Keratinocyte (primary cell): Measurements from ENCODE around the gene DCN. TPM values are rescaled to one million over a fixed set of nuclear protein-coding genes. Genes with fewer than 3 reads are reported as not detected.

Experiments used
- DNase-seq: peaks from one replicate; pipeline ENCODE4 v3.0.0-alpha.2; 2011; ENCODE audit warnings: low read depth, missing footprints, low spot score
- FAIRE-seq: peaks from 2 replicates; lab custom pipeline; 2011; peaks lifted over from hg19 to GRCh38; lab: Jason Lieb, UNC
- H2AFZ ChIP-seq: 2 replicates; pipeline ENCODE4 v1.6.0; 2012; ENCODE audit warnings: low read length, control low read depth, inconsistent platforms; ENCODE audit not compliant: control insufficient read depth
- H3K27ac ChIP-seq: 2 replicates; pipeline ENCODE4 v1.5.1; 2011; ENCODE audit warnings: low read length; ENCODE audit not compliant: control insufficient read depth, insufficient read depth
- H3K27me3 ChIP-seq: 3 replicates; pipeline ENCODE4 v1.6.0; 2011; ENCODE audit warnings: low read length; ENCODE audit not compliant: control insufficient read depth, insufficient read depth; ENCODE audit errors: extremely low read depth
- H3K36me3 ChIP-seq, 2 experiments: 2 replicates in 1 of 2; 3 replicates in 1 of 2; pipeline ENCODE4 v1.5.1; 2011; ENCODE audit warnings: low read length in 2 of 2, mild to moderate bottlenecking in 1 of 2; ENCODE audit not compliant: control insufficient read depth in 2 of 2, insufficient read depth in 2 of 2; ENCODE audit errors: extremely low read depth in 1 of 2
- H3K4me1 ChIP-seq: 3 replicates; pipeline ENCODE4 v1.5.1; 2011; ENCODE audit warnings: low read length; ENCODE audit not compliant: control insufficient read depth, insufficient read depth; ENCODE audit errors: extremely low read depth
- H3K4me2 ChIP-seq: 3 replicates; pipeline ENCODE4 v1.6.0; 2011; ENCODE audit warnings: low read depth, low read length; ENCODE audit not compliant: control insufficient read depth, insufficient read depth; ENCODE audit errors: extremely low read depth
- H3K4me3 ChIP-seq, 3 experiments: fragments of 200-600 bp in 1 of 3; sonication (generic) in 1 of 3; 2 replicates in 2 of 3; 3 replicates in 1 of 3; pipeline ENCODE4 v1.5.1; 2011 to 2016; ENCODE audit warnings: low read length in 3 of 3, mild to moderate bottlenecking in 3 of 3, control low read depth in 2 of 3, inconsistent platforms in 1 of 3, low read depth in 1 of 3, mixed read lengths in 1 of 3, mixed run types in 1 of 3, moderate library complexity in 1 of 3; ENCODE audit not compliant: control insufficient read depth in 2 of 3, insufficient read depth in 2 of 3; ENCODE audit errors: extremely low read depth in 1 of 3
- H3K79me2 ChIP-seq: 2 replicates; pipeline ENCODE4 v1.6.0; 2012; ENCODE audit warnings: low read length; ENCODE audit not compliant: control insufficient read depth, insufficient read depth
- H3K9ac ChIP-seq: 3 replicates; pipeline ENCODE4 v1.6.0; 2011; ENCODE audit warnings: low read length; ENCODE audit not compliant: control insufficient read depth, insufficient read depth; ENCODE audit errors: extremely low read depth
- H3K9me1 ChIP-seq: 3 replicates; pipeline ENCODE4 v1.6.0; 2011; ENCODE audit warnings: low read length; ENCODE audit not compliant: control insufficient read depth, insufficient read depth; ENCODE audit errors: extremely low read depth
- H3K9me3 ChIP-seq: 2 replicates; pipeline ENCODE4 v1.5.1; 2012; ENCODE audit warnings: low read depth, low read length; ENCODE audit not compliant: control insufficient read depth
- H4K20me1 ChIP-seq: 3 replicates; pipeline ENCODE4 v1.6.0; 2011; ENCODE audit warnings: low read length; ENCODE audit not compliant: control insufficient read depth, insufficient read depth; ENCODE audit errors: extremely low read depth
- EZH2 ChIP-seq: IDR thresholded peaks from one replicate; pipeline ENCODE4 v1.6.1; 2012; ENCODE audit warnings: inconsistent platforms, mild to moderate bottlenecking, low read length, moderate library complexity
- dilution Hi-C: fragments of 300-500 bp; cut with MboI; formaldehyde crosslinking; loops from one replicate; pipeline ENCODE4 v1.7.0; 2020; ENCODE audit warnings: low sequenced_read_pairs; ENCODE audit not compliant: extremely low pct_ligation_motif_present
- polyA plus RNA-seq, 5 experiments: library from polyadenylated mRNA; depleted of rRNA in 3 of 5; stranded (reverse) in 3 of 5; stranded (forward) in 1 of 5; unstranded in 1 of 5; fragments of >200 nt; gene quantifications; 1 replicate in 1 of 5; 2 replicates in 3 of 5; 3 replicates in 1 of 5; pipeline versions ENCODE4 v1.2.1 to v1.2.3, GENCODE V29; 2011 to 2012; ENCODE audit warnings: missing spikeins in 2 of 5, low read depth in 1 of 5, low replicate concordance in 1 of 5
- TF ChIP-seq, protein P1 (sequence below), 3 experiments: IDR thresholded peaks in 1 of 3; conservative IDR thresholded peaks in 1 of 3; optimal IDR thresholded peaks in 1 of 3; 2 replicates in 2 of 3; 3 replicates in 1 of 3; pipeline versions ENCODE3 to v1.5.1; 2011; ENCODE audit warnings: low read length in 3 of 3, mild to moderate bottlenecking in 3 of 3, moderate library complexity in 2 of 3, control low read depth in 1 of 3, inconsistent platforms in 1 of 3; ENCODE audit not compliant: insufficient read depth in 2 of 3; ENCODE audit errors: extremely low read depth in 1 of 3

The DCN gene
- polyA plus RNA-seq, 1 donor (not counting 4 experiments of a cell fraction or from before 2014, with no cell fraction given) = 2.5 TPM

DNA sequence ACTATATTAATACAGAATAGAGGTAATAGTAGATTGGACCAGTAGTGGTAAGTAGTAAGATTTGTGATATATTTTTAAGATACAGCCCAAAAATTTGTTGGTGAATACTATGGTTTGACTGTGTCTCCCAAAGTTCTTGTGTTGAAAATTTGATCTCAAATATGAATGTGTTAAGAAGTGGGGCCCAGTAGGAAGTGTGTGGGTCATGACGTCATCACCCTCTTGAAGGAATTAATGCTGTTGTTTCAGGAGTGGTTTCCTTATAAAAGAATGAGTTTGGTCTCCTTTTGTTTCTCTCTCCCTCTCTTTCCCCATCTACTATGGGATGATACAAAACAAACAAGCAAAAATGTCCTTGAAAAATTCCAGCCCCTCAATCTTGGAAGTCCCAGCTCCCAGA lies 87.7 kb downstream of the DCN start:
- peaks cover 6% of the 10 kb centered on the region for H3K4me1 ChIP-seq
- no peak overlapping the region for H3K27ac ChIP-seq
- H3K36me3 ChIP-seq = no peaks in the 10 kb centered on the region
- TF ChIP-seq, protein P1, sequence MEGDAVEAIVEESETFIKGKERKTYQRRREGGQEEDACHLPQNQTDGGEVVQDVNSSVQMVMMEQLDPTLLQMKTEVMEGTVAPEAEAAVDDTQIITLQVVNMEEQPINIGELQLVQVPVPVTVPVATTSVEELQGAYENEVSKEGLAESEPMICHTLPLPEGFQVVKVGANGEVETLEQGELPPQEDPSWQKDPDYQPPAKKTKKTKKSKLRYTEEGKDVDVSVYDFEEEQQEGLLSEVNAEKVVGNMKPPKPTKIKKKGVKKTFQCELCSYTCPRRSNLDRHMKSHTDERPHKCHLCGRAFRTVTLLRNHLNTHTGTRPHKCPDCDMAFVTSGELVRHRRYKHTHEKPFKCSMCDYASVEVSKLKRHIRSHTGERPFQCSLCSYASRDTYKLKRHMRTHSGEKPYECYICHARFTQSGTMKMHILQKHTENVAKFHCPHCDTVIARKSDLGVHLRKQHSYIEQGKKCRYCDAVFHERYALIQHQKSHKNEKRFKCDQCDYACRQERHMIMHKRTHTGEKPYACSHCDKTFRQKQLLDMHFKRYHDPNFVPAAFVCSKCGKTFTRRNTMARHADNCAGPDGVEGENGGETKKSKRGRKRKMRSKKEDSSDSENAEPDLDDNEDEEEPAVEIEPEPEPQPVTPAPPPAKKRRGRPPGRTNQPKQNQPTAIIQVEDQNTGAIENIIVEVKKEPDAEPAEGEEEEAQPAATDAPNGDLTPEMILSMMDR (optimal IDR thresholded peaks at IDR 0.05 in 1 of 3, IDR thresholded peaks at IDR 0.05 in 1 of 3, conservative IDR thresholded peaks at IDR 0.05 in 1 of 3; ENCODE audit: extremely low read depth in 1 of 3, insufficient read depth in 2 of 3, low read length in 3 of 3) = no peak
- no peak for TF ChIP-seq EZH2
- H4K20me1 ChIP-seq = no peaks in the 10 kb centered on the region
- no peak overlapping the region for H2AFZ ChIP-seq
- FAIRE-seq (no peak), DNase-seq (no peak)
- H3K79me2 ChIP-seq = no peaks in the 10 kb centered on the region
- H3K9ac ChIP-seq = no peak overlapping the region
- no peaks in the 10 kb centered on the region for H3K9me1 ChIP-seq
- no peak overlapping the region for H3K4me2 ChIP-seq
- dilution Hi-C loops = no loop called here
- H3K4me3 ChIP-seq = no peak overlapping the region
- no peaks in the 10 kb centered on the region for H3K9me3 ChIP-seq
- no peaks in the 10 kb centered on the region for H3K27me3 ChIP-seq

DNA sequence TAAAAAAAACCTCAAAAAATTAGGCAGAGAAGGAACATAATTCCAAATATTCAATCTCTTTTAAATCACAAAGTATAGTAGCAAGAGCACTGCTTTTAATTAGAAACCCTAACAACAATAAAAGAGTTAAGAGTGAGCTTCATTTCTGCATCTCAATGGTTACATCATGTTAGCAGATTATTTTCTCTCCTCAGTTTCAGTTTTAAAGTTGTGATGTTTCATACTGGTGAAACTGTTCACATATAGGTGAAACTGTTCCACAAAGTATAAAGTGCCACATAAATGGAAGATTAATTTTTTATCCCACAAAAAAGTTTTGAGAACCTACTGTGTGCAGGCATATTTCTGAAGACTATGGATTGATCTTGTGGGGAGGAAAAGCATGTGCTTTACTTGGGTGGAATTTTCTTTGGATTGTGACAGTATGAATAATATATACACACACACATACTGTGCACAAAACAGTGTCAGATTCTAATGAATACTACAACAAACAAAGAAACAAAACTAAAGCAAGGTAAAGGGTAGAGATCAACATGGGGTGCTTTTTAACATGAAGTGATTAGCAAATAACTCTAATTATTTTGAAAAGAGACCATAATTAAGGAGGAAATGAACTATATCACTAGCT lies 88.5 kb downstream of the DCN start:
- Histone ChIP-seq H3K27ac (no peak overlapping the region), H2AFZ (no peak overlapping the region), H4K20me1 (no peaks in the 10 kb centered on the region), H3K27me3 (no peaks in the 10 kb centered on the region), H3K79me2 (no peaks in the 10 kb centered on the region), H3K36me3 (no peaks in the 10 kb centered on the region), H3K4me1 (peaks cover 4% of the 10 kb centered on the region), H3K9me1 (no peaks in the 10 kb centered on the region), H3K9ac (no peak overlapping the region), H3K4me3 (no peak overlapping the region), H3K4me2 (peak overlapping the region; percentile 6), H3K9me3 (no peaks in the 10 kb centered on the region)
- DNase-seq (no peak), FAIRE-seq (no peak)
- dilution Hi-C loops = no loop called here
- TF ChIP-seq, protein P1 (optimal IDR thresholded peaks at IDR 0.05 in 1 of 3, IDR thresholded peaks at IDR 0.05 in 1 of 3, conservative IDR thresholded peaks at IDR 0.05 in 1 of 3; ENCODE audit: extremely low read depth in 1 of 3, insufficient read depth in 2 of 3, low read length in 3 of 3) = no peak
- no peak for TF ChIP-seq EZH2
